ENCODE data around the gene SUPT5H.

The SUPT5H gene

GRCh38 chr19:39445196-39446111 lies at the start of gene SUPT5H:
TSS of gene SUPT5H (plus strand) at chr19:39445582. CDS start at chr19:39445891, 309 bp downstream.
- DNase-seq: peak; percentile 96

DNA sequence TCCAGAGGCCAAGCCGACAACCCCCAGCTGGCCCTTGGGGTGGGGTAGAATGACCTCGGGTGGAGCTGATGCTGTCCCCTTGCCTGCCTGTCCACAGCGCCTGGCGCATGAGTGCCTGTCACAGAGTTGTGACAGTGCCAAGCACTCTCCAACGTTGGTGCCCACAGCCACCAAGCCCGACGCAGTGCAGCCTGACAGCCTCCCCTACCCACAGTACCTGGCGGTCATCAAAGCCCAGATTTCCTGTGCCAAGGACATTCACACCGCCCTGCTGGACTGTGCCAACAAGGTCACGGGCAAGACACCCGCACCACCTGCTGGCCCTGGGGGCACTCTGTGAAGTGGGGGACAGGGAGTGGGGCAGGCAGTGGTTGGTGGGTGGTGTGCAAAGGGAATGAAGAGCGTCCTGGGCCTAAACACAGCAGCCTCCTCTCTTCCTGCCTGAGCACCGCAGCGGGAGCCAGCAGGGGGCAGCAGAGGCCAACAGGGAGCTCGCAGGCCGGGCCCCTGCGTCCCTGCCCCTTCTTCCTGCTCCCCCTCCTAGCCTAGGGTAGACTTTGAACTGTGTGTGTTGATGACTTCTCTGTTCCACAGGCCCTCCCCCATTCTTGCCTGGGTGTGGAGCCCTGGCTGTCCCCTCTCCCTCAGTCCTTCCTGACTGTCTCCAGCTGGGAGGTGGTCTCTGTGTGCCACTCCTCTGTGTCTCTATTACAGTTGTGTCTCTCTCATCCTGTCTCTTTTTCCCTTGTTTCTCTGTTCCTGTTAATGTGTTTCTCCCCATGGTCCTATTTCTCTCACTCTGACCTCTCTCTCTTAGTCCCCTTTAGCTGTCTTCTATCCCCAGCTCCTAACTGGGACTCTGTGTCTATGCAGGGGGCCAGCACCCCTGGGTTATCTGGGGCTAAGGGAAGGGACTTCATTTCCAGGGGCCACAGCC lies 47.8 kb upstream of the SUPT5H start:
- peak; percentile 99 for DNase-seq

DNA sequence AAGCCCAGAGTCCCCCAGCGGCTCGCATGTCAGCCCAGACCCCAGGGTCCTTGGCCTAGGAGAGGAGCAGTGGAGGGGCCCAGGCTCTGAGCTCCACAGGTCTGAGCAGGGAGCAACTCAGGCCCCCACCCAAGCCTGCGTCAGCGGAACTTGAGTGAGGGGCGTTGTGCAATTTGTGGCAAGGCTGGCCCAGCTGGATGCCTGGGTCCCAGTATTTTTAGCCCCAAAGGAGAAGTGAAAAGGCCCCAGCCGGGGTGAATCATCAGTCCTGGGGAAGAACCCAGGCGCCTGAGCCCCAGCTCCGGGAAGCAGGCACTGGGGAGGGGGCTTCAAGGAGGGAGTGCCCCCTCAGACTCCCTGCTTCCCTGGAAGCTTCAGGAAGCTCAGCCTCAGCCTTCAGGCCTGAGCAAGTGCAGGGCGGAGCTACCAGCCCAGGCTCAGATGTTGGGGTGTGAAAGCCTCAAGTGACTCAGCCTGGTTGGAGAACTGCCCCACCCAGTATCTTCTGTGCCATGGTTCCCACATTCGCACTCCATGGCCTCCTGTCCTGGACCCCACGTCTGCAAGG lies 47.0 kb upstream of the SUPT5H start:
- peak; percentile 77 for DNase-seq

GRCh38 chr19:39399668-39400050 lies 45.7 kb upstream of the SUPT5H start:
- DNase-seq: no peak

- no peak for DNase-seq
Measured at GRCh38 chr19:39400061-39400460, 45.3 kb upstream of the SUPT5H start.

GRCh38 chr19:39401070-39401548 lies 44.3 kb upstream of the SUPT5H start:
- DNase-seq: no peak

DNA sequence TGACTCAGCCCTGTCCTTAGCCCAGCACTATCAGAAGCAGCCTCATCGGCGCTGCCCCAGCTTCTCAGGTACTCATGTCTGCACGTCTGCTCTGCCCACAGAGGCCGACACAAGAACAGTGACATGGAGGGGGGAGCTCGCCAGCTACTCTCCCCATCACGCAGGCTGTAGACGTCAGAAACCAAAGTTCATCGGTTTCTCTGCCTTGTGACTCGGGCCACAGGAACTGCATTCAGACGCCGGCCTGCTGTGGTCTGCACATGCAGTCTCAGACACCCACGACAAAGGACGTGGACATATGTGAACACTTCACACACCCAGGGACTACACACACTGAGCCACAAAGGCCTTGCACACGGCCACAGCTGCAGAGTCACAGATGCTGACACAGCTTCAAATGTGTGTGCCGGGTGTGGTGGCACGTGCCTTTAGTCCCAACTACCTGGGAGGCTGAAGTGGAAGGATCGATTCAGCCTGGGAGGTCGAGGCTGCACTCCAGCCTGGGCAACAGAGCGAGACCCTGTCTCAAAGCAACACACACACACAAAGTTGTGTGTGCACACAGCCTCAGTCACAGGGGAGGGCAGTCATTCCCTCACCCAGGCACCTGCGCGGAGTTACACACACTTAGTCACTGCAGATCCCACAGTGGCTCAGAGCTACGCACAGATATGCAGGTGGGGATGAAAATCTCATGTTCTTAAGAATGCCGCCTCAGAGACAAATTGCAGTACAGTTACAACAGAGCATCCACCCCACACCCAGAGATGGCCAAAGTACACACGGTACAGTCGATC lies 43.6 kb upstream of the SUPT5H start:
- peak; percentile 89 for DNase-seq

DNA sequence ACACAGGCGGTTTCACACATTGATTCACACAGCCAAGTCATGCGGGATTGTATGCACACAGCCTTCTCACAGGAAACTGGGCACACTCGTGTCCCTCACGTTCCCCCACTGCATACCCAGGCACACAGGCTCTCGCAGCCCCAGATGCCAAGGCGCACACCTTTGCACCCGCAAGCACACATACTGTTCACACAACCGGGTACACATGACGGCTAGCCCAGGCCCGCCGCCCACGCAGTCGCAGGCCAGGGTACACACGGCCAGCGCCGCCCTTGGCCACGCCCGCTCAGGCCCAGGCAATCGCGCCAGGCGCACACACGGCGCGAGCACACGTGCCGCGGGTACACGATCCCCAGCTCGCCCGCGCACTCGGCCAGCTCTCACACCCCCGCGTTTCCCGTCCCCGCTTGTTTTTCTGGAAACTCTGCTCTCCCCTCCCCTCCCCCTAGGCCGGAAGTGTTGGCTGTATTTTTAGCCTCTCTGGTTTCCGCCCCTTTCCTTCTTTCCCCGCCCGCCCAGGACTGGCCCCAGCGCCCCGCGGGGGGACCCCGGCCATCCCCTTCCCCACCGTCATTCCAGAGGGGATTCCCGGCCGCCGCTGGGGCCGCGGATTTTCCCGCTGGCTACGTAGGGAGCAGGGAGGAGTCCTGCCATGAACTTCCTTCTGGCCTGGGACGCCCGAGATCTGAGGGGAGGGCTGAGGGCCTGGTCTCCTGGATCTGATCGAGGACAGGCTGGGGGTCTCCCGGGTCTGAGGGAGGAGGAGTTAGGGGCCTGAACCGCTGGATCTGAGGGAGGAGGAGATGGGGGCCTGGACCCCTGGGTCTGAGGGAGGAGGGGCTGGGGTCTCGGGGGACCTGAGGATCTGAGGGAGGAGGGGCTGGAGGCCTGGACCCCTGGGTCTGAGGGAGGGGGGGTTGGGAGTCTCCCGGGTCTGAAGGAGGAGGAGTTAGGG lies 42.8 kb upstream of the SUPT5H start:
- peak; percentile 88 for DNase-seq

GRCh38 chr19:39403331-39404312 lies 41.8 kb upstream of the SUPT5H start:
- peak; percentile 96 for DNase-seq

- DNase-seq: peak; percentile 57
Measured at GRCh38 chr19:39405261-39405957, 40.0 kb upstream of the SUPT5H start.

- no peak for DNase-seq
Measured at GRCh38 chr19:39405958-39406655, 39.3 kb upstream of the SUPT5H start.

DNA sequence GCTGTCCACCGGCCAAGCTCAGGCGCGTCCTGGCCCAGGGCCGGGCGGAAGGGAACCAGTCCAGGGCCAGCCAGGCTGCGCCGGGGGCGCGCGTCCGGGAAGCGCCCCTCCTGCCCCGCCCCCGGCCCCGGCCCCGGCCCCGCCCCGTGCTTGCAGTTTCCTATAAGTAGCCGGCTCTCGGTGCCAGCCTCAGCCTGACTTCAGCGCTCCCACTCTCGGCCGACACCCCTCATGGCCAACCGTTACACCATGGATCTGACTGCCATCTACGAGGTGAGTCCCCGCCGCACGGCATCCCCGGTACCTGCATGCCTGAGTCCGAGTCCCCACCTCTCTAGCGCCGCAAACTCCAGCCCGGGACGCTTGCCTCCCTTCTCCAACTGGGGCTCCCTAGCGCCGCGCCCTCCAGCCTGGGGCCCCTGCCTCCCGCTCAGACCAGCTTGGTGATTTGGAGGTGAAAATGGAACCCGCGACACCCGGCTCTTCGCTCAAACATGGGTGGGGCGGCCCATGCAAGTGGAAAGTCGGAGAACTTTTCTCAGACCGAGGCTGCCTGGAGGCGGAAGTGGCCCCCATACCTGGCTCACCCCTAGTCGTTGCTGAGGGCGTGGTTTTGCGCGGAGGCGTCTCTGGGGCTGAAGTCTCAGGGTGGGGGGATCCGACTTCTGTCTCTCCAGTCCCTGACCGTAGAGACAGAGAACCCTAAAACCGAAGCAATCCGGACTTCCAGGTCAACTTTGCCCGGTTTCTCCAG lies 38.5 kb upstream of the SUPT5H start, which contains the start of gene ZFP36:
Gene ZFP36 (plus strand): TSS at position 192 of the 754 bp plus-strand sequence. CDS start 58 bp downstream, at position 250.
- peak; percentile 95 for DNase-seq

- DNase-seq: no peak
Measured at GRCh38 chr19:39407410-39407659, 38.0 kb upstream of the SUPT5H start.

DNA sequence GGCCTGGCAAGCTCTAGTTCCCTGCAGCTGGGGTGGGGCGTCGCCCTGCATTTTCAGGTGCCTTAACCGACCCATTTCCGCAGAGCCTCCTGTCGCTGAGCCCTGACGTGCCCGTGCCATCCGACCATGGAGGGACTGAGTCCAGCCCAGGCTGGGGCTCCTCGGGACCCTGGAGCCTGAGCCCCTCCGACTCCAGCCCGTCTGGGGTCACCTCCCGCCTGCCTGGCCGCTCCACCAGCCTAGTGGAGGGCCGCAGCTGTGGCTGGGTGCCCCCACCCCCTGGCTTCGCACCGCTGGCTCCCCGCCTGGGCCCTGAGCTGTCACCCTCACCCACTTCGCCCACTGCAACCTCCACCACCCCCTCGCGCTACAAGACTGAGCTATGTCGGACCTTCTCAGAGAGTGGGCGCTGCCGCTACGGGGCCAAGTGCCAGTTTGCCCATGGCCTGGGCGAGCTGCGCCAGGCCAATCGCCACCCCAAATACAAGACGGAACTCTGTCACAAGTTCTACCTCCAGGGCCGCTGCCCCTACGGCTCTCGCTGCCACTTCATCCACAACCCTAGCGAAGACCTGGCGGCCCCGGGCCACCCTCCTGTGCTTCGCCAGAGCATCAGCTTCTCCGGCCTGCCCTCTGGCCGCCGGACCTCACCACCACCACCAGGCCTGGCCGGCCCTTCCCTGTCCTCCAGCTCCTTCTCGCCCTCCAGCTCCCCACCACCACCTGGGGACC lies 37.6 kb upstream of the SUPT5H start:
- peak; percentile 80 for DNase-seq

GRCh38 chr19:39408392-39409207 lies 36.8 kb upstream of the SUPT5H start:
- DNase-seq: peak; percentile 71

Data from activated CD8-positive, alpha-beta memory T cell treated with anti-CD3 and anti-CD28 coated beads, Interleukin-2, amount 50 U/mL, for 48 hours (primary cell).